IMR-90 (cell line): ENCODE results near the gene ROGDI. TPM values are rescaled to one million over a fixed set of nuclear protein-coding genes. Genes with fewer than 3 reads are reported as not detected.

Source experiments
- ATAC-seq: fragments of 200-7000 bp; cut with Tn5 transposase; 2 replicates; pipeline ENCODE4 v1.9.1; 2020; ENCODE audit warnings: low read depth, mild to moderate bottlenecking, moderate library complexity
- BruUV-seq: library from RNA; stranded (reverse); fragments of 400-500 nt; replicated peaks from 2 replicates; lab custom pipeline; 2021; lab: Mats Ljungman, UMichigan
- CTCF ChIA-PET: fragments of 300-600 bp; formaldehyde crosslinking; extraction: SDS; loops from one replicate; lab custom pipeline; 2021; ENCODE audit warnings: antibody characterized with exemption; lab: Yijun Ruan, JAX
- POLR2A ChIA-PET: fragments of 300-600 bp; sonication (Branson Sonifier 250); formaldehyde crosslinking; loops from one replicate; lab custom pipeline; 2022; ENCODE audit warnings: antibody characterized with exemption; ENCODE audit not compliant: unreplicated experiment; lab: Charles Lee
- DNase-seq: peaks from one replicate; pipeline ENCODE4 v3.0.0; 2013
- H2AFZ ChIP-seq: replicated peaks from 2 replicates; pipeline ENCODE3; 2013; ENCODE audit warnings: low read length, mild to moderate bottlenecking; ENCODE audit not compliant: poor library complexity
- H2AK5ac ChIP-seq: 2 replicates; pipeline ENCODE4 v1.6.1; 2013; ENCODE audit warnings: low read depth, low read length, inconsistent platforms
- H2AK9ac ChIP-seq: replicated peaks from 2 replicates; pipeline ENCODE3; 2013; ENCODE audit warnings: mild to moderate bottlenecking, low read depth, low read length, moderate library complexity; ENCODE audit not compliant: poor library complexity
- H2BK120ac ChIP-seq: 2 replicates; pipeline ENCODE4 v1.6.1; 2013; ENCODE audit warnings: low read depth, low read length, inconsistent platforms
- H2BK15ac ChIP-seq: 3 replicates; pipeline ENCODE4 v1.6.1; 2013; ENCODE audit warnings: low read depth, low read length, inconsistent platforms
- H2BK20ac ChIP-seq: 2 replicates; pipeline ENCODE4 v1.6.1; 2013; ENCODE audit warnings: low read depth, mild to moderate bottlenecking, inconsistent platforms, low read length, moderate library complexity
- H2BK5ac ChIP-seq: 2 replicates; pipeline ENCODE4 v1.6.1; 2013; ENCODE audit warnings: mild to moderate bottlenecking, low read depth, low read length, inconsistent platforms; ENCODE audit not compliant: poor library complexity, severe bottlenecking
- H3K14ac ChIP-seq: replicated peaks from 2 replicates; pipeline ENCODE4 v1.6.1; 2013; ENCODE audit warnings: low read depth, low read length, inconsistent platforms
- H3K18ac ChIP-seq: 2 replicates; pipeline ENCODE4 v1.6.1; 2013; ENCODE audit warnings: low read depth, low read length, control low read depth
- H3K23ac ChIP-seq: 2 replicates; pipeline ENCODE4 v1.6.1; 2013; ENCODE audit warnings: low read depth, low read length, inconsistent platforms
- H3K27ac ChIP-seq: 2 replicates; pipeline ENCODE4 v1.5.1; 2013; ENCODE audit warnings: mild to moderate bottlenecking, control low read depth, low read length; ENCODE audit not compliant: insufficient read depth
- H3K27me3 ChIP-seq: 2 replicates; pipeline ENCODE4 v1.6.1; 2013; ENCODE audit warnings: low read length; ENCODE audit not compliant: control insufficient read depth, insufficient read depth
- H3K36me3 ChIP-seq: 2 replicates; pipeline ENCODE4 v1.6.1; 2013; ENCODE audit warnings: low read length, mixed read lengths; ENCODE audit not compliant: control insufficient read depth, insufficient read depth
- H3K4ac ChIP-seq: 2 replicates; pipeline ENCODE4 v1.6.1; 2013; ENCODE audit warnings: low read depth, low read length, inconsistent platforms
- H3K4me1 ChIP-seq: 2 replicates; pipeline ENCODE4 v1.6.1; 2013; ENCODE audit warnings: low read length, mixed read lengths; ENCODE audit not compliant: control insufficient read depth, insufficient read depth
- H3K4me2 ChIP-seq: 2 replicates; pipeline ENCODE4 v1.6.1; 2013; ENCODE audit warnings: low read depth, mild to moderate bottlenecking, control low read depth, low read length, moderate library complexity
- H3K4me3 ChIP-seq: 2 replicates; pipeline ENCODE4 v1.5.1; 2013; ENCODE audit warnings: low read depth, mild to moderate bottlenecking, control low read depth, low read length, moderate library complexity; ENCODE audit not compliant: insufficient read depth
- H3K56ac ChIP-seq: 2 replicates; pipeline ENCODE4 v1.6.1; 2013; ENCODE audit warnings: low read length, inconsistent platforms; ENCODE audit not compliant: insufficient read depth; ENCODE audit errors: extremely low read depth
- H3K79me1 ChIP-seq, 2 experiments: 2 replicates each; pipeline ENCODE4 v1.6.1; 2013; ENCODE audit warnings: low read length in 2 of 2, inconsistent platforms in 1 of 2, low read depth in 1 of 2
- H3K9ac ChIP-seq: 2 replicates; pipeline ENCODE4 v1.6.1; 2013; ENCODE audit warnings: low read depth, low read length, control low read depth
- H3K9me1 ChIP-seq: 2 replicates; pipeline ENCODE4 v1.6.1; 2013; ENCODE audit warnings: low read length, inconsistent platforms; ENCODE audit not compliant: insufficient read depth
- H3K9me3 ChIP-seq: 2 replicates; pipeline ENCODE4 v1.6.1; 2013; ENCODE audit warnings: low read length; ENCODE audit not compliant: control insufficient read depth, insufficient read depth
- H4K20me1 ChIP-seq: 2 replicates; pipeline ENCODE4 v1.6.1; 2013; ENCODE audit warnings: low read length, inconsistent platforms; ENCODE audit not compliant: insufficient read depth
- H4K5ac ChIP-seq: 2 replicates; pipeline ENCODE4 v1.6.1; 2013; ENCODE audit warnings: mild to moderate bottlenecking, low read depth, low read length, control low read depth
- H4K8ac ChIP-seq, 2 experiments: 2 replicates each; pipeline ENCODE4 v1.6.1; 2013; ENCODE audit warnings: low read depth in 2 of 2, low read length in 2 of 2, control low read depth in 1 of 2, inconsistent platforms in 1 of 2
- H4K91ac ChIP-seq: 2 replicates; pipeline ENCODE4 v1.6.1; 2013; ENCODE audit warnings: low read depth, low read length, inconsistent platforms; ENCODE audit not compliant: insufficient read depth
- BHLHE40 ChIP-seq: fragments of 150-350 bp; IDR thresholded peaks from 2 replicates; pipeline ENCODE4 v1.6.1; 2016; ENCODE audit warnings: mild to moderate bottlenecking, low read depth, low read length
- CTCF ChIP-seq: conservative IDR thresholded peaks from 2 replicates; pipeline ENCODE4 v1.5.1; 2012; ENCODE audit warnings: mild to moderate bottlenecking, low read depth, low read length, improper control_type of control experiment
- FOS ChIP-seq: fragments of 150-350 bp; IDR thresholded peaks from 2 replicates; pipeline ENCODE4 v1.6.1; 2016; ENCODE audit warnings: low read depth, low read length
- MXI1 ChIP-seq: IDR thresholded peaks from 2 replicates; pipeline ENCODE4 v1.6.1; 2012; ENCODE audit warnings: low read depth, mild to moderate bottlenecking, low read length, moderate library complexity, borderline replicate concordance
- POLR2A ChIP-seq: IDR thresholded peaks from 2 replicates; pipeline ENCODE4 v1.6.1; 2012; ENCODE audit warnings: mild to moderate bottlenecking, low read depth, low read length
- RAD21 ChIP-seq: IDR thresholded peaks from 2 replicates; pipeline ENCODE4 v1.6.1; 2012; ENCODE audit warnings: low read length, improper control_type of control experiment
- RFX5 ChIP-seq: IDR thresholded peaks from 2 replicates; pipeline ENCODE4 v1.8.0; 2012; ENCODE audit warnings: low read depth, mild to moderate bottlenecking, low read length, moderate library complexity
- SMC3 ChIP-seq: fragments of 150-350 bp; IDR thresholded peaks from 2 replicates; pipeline ENCODE4 v1.6.1; 2016; ENCODE audit warnings: low read depth, mild to moderate bottlenecking, antibody characterized with exemption, low read length, moderate library complexity
- USF2 ChIP-seq: fragments of 150-350 bp; IDR thresholded peaks from 2 replicates; pipeline ENCODE4 v1.6.1; 2017; ENCODE audit warnings: mild to moderate bottlenecking, antibody characterized with exemption, low read length, low read depth
- WGBS, 2 experiments: methylation state at CpG; one replicate each; pipeline versions ENCODE4 v1.1.5 to v1.1.7; 2013; ENCODE audit warnings: missing lambda C conversion rate in 2 of 2; ENCODE audit not compliant: insufficient read length in 1 of 2; ENCODE audit errors: extremely low coverage in 2 of 2; 5-methylcytosine and 5-hydroxymethylcytosine counted together
- dilution Hi-C: fragments of 300-500 bp; cut with HindIII; formaldehyde crosslinking; loops from one replicate; pipeline ENCODE4 v1.14.3; 2018; ENCODE audit warnings: low sequenced_read_pairs; ENCODE audit not compliant: unreplicated experiment
- in situ Hi-C: fragments of 300-500 bp; cut with MboI; formaldehyde crosslinking; loops from 3 replicates; pipeline ENCODE4 v1.14.3; 2019; ENCODE audit warnings: low sequenced_read_pairs, inconsistent platforms, mixed read lengths
- intact Hi-C: fragments of 100-400 bp; cut with micrococcal nuclease; formaldehyde crosslinking; loops from 2 replicates; pipeline ENCODE4 v1.10.0; 2022
- polyA plus RNA-seq, 3 experiments: library from polyadenylated mRNA; depleted of rRNA; stranded (reverse); fragments of >200 nt; gene quantifications; 2 replicates each; pipeline ENCODE4 v1.2.3, GENCODE V29; 2012; ENCODE audit warnings: low replicate concordance in 1 of 3
- total RNA-seq: library from RNA; depleted of rRNA; stranded (reverse); fragments of >200 nt; gene quantifications from 2 replicates; pipeline ENCODE4 v1.2.3, GENCODE V29; 2012

Gene ROGDI
- total and polyA plus RNA-seq, 2 of the 4 experiments (the other 2 are of a cell fraction) = 13.6 to 27.1 TPM

GRCh38 chr16:4840984-4841383, 38.6 kb upstream of the ROGDI start:
- Histone ChIP-seq H2BK120ac (no peak overlapping the region), H2AK5ac (no peak overlapping the region), H3K27me3 (no peaks in the 10 kb centered on the region), H2BK20ac (no peak overlapping the region), H3K23ac (no peak overlapping the region), H3K56ac (no peak overlapping the region), H3K18ac (no peak overlapping the region), H4K91ac (no peak overlapping the region), H3K4me3 (no peak overlapping the region), H3K36me3 (peaks cover 54% of the 10 kb centered on the region), H2AFZ (no peak overlapping the region), H2BK15ac (no peak overlapping the region), H3K9me3 (no peaks in the 10 kb centered on the region), H3K4ac (no peak overlapping the region), H3K4me2 (no peak overlapping the region), H3K9me1 (no peaks in the 10 kb centered on the region), H3K79me1 (peaks cover 27 to 42% of the 10 kb centered on the region in 2 experiments), H3K4me1 (no peaks in the 10 kb centered on the region), H3K9ac (no peak overlapping the region), H3K27ac (no peak overlapping the region), H4K20me1 (peaks cover 14% of the 10 kb centered on the region), H4K8ac (no peak overlapping the region), H2BK5ac (no peak overlapping the region), H4K5ac (no peak overlapping the region), H3K14ac (no peak overlapping the region), H2AK9ac (no peak overlapping the region)
- TF ChIP-seq USF2 (no peak), FOS (no peak), POLR2A (no peak), MXI1 (no peak), CTCF (no peak), SMC3 (no peak), BHLHE40 (no peak), RAD21 (no peak), RFX5 (no peak)
- DNase-seq (no peak), ATAC-seq (no peak)
- in situ Hi-C loops (no loop called here), dilution Hi-C loops (no loop called here), intact Hi-C loops (no loop called here)
- POLR2A ChIA-PET = no interaction called here
- WGBS, 2 experiments = no CpG with 5 or more reads among the region's 5 CpGs
- CTCF ChIA-PET = interaction anchor here (0.6 to 1.1 kb wide), 2 partner anchors 33 to 115 kb away, joined by 3 read pairs; no protein-coding TSS in a partner anchor
- no TSS peak for BruUV-seq
